Spleen (tissue), 11 donors: ENCODE results near the gene H1-8. TPM values are rescaled to one million over a fixed set of nuclear protein-coding genes. Genes with fewer than 3 reads are reported as not detected.

Experiments used
- DNase-seq: peaks from one replicate; pipeline ENCODE4 v3.0.0-alpha.2; 2020
- H3K27ac ChIP-seq, 8 donors: fragments of 200-600 bp; sonication (generic) in 7 of 8; 1 replicate in 4 of 8; 2 replicates in 4 of 8; pipeline versions ENCODE4 v1.5.0 to v1.8.0; 2016 to 2021; ENCODE audit warnings: inconsistent platforms in 4 of 8, mild to moderate bottlenecking in 4 of 8, moderate library complexity in 1 of 8
- H3K27me3 ChIP-seq, 7 donors: fragments of 200-600 bp; sonication (generic) in 6 of 7; replicated peaks in 1 of 7; 1 replicate in 4 of 7; 2 replicates in 3 of 7; pipeline versions ENCODE4 v1.5.0 to v1.8.0; 2016 to 2021; ENCODE audit warnings: inconsistent platforms in 3 of 7, mild to moderate bottlenecking in 1 of 7
- H3K36me3 ChIP-seq, 6 donors: fragments of 200-600 bp; sonication (generic) in 5 of 6; 1 replicate in 4 of 6; 2 replicates in 2 of 6; pipeline versions ENCODE4 v1.5.0 to v1.8.0; 2016 to 2021; ENCODE audit warnings: inconsistent platforms in 2 of 6
- H3K4me1 ChIP-seq, 6 donors: fragments of 200-600 bp; sonication (generic) in 5 of 6; 1 replicate in 3 of 6; 2 replicates in 3 of 6; pipeline versions ENCODE4 v1.5.0 to v1.8.0; 2016 to 2021; ENCODE audit warnings: inconsistent platforms in 3 of 6
- H3K4me3 ChIP-seq, 8 donors: fragments of 200-600 bp; sonication (generic) in 7 of 8; 1 replicate in 4 of 8; 2 replicates in 4 of 8; pipeline versions ENCODE4 v1.5.0 to v1.8.0; 2016 to 2021; ENCODE audit warnings: inconsistent platforms in 4 of 8, mild to moderate bottlenecking in 4 of 8, moderate library complexity in 2 of 8
- H3K9me3 ChIP-seq, 8 donors: fragments of 200-600 bp; sonication (generic) in 7 of 8; 1 replicate in 4 of 8; 2 replicates in 4 of 8; pipeline versions ENCODE4 v1.5.0 to v1.8.0; 2016 to 2021; ENCODE audit warnings: inconsistent platforms in 4 of 8
- POLR2A ChIP-seq, 3 donors: fragments of 450-650 bp; IDR thresholded peaks; one replicate each; pipeline ENCODE4 v1.5.1; 2017; ENCODE audit warnings: antibody characterized with exemption in 3 of 3, mild to moderate bottlenecking in 1 of 3
- POLR2AphosphoS5 ChIP-seq, 3 donors: sonication (generic); formaldehyde crosslinking; IDR thresholded peaks; one replicate each; pipeline ENCODE4 v1.5.1; 2017; ENCODE audit warnings: antibody characterized with exemption in 3 of 3
- WGBS, 5 donors: extraction: QIAGEN DNeasy Blood & Tissue Kit in 3 of 5; methylation state at CpG; one replicate each; pipeline versions ENCODE4 v1.1.5 to v1.1.7; 2013 to 2018; 5-methylcytosine and 5-hydroxymethylcytosine counted together
- intact Hi-C: fragments of 100-400 bp; cut with DNase I; formaldehyde crosslinking; loops from one replicate; pipeline ENCODE4 v1.15.0; 2023; ENCODE audit warnings: low total_unique reads
- polyA plus RNA-seq, 3 donors: library from polyadenylated mRNA; stranded (reverse); fragments of 200-250 nt; gene quantifications; one replicate each; pipeline ENCODE4 v1.2.1, GENCODE V29; 2013
- total RNA-seq, 7 donors: library from RNA; depleted of rRNA in 3 of 7; stranded (reverse); fragments of >200 nt in 3 of 7; fragmentation: NEBNext Ultra II Directional in 4 of 7; extraction: Animal tissue kit (Norgen Biotek cat#: 25700) in 4 of 7; gene quantifications; one replicate each; pipeline versions ENCODE4 v1.1.0 to v1.2.1, GENCODE V29; 2016 to 2021
- TF ChIP-seq, protein P1 (sequence below), 11 experiments: fragments of 200-600 bp in 7 of 11; fragments of 450-650 bp in 4 of 11; sonication (generic) in 4 of 11; IDR thresholded peaks in 8 of 11; conservative IDR thresholded peaks in 3 of 11; 1 replicate in 7 of 11; 2 replicates in 4 of 11; pipeline versions ENCODE4 v1.4.0 to v1.8.0; 2016 to 2021; ENCODE audit warnings: antibody characterized with exemption in 11 of 11, inconsistent platforms in 4 of 11, mild to moderate bottlenecking in 1 of 11
- donor health status: healthy with polysubstance abuse.
- donor health status: DM: no; HTN: no; CAD: no; lungs with moderate emphysema.
- donor health status: DM: no; HTN: no; CAD: no.
- donor health status: Bipolar disorder and iron deficiency.
- donor health status: healthy.
- donor health status: DM: no; HTN: no; CAD: no.
- donor health status: DM: yes; HTN: yes; CAD: no.

The H1-8 gene
- total and polyA plus RNA-seq, 10 donors = not detected

GRCh38 chr3:129574206-129574605 is 31.2 kb downstream of the H1-8 start:
- Histone ChIP-seq H3K9me3 (no peaks in the 10 kb centered on the region), H3K4me3 (no peak overlapping the region), H3K27ac (peak overlapping the region in 2 of 8 donors; percentile 21 to 90), H3K36me3 (peaks cover 0 to 94% (median 43%) of the 10 kb centered on the region in 6 donors), H3K27me3 (no peaks in the 10 kb centered on the region), H3K4me1 (peaks cover 32 to 61% (median 41%) of the 10 kb centered on the region in 6 donors)
- WGBS, 5 donors = 90 to 94% (median 92%) methylated on average over 14 to 24 of the region's 24 CpGs
- intact Hi-C loops = no loop called here
- TF ChIP-seq POLR2AphosphoS5 (IDR thresholded peaks at IDR 0.05) = peak in 1 of 3 donors; percentile 40
- TF ChIP-seq POLR2A (IDR thresholded peaks at IDR 0.05) = no peak
- TF ChIP-seq, protein P1, sequence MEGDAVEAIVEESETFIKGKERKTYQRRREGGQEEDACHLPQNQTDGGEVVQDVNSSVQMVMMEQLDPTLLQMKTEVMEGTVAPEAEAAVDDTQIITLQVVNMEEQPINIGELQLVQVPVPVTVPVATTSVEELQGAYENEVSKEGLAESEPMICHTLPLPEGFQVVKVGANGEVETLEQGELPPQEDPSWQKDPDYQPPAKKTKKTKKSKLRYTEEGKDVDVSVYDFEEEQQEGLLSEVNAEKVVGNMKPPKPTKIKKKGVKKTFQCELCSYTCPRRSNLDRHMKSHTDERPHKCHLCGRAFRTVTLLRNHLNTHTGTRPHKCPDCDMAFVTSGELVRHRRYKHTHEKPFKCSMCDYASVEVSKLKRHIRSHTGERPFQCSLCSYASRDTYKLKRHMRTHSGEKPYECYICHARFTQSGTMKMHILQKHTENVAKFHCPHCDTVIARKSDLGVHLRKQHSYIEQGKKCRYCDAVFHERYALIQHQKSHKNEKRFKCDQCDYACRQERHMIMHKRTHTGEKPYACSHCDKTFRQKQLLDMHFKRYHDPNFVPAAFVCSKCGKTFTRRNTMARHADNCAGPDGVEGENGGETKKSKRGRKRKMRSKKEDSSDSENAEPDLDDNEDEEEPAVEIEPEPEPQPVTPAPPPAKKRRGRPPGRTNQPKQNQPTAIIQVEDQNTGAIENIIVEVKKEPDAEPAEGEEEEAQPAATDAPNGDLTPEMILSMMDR (IDR thresholded peaks at IDR 0.05 in 8 of 11, conservative IDR thresholded peaks at IDR 0.05 in 3 of 11) = no peak
- no peak for DNase-seq

- 75 to 90% (median 86%) methylated on average over 19 of the region's 19 CpGs for WGBS, 5 donors
Measured at GRCh38 chr3:129575233-129575996, 32.4 kb downstream of the H1-8 start.

GRCh38 chr3:129575997-129576384 is 33.0 kb downstream of the H1-8 start:
- H3K4me3 ChIP-seq = no peak overlapping the region
- H3K27ac ChIP-seq = peak overlapping the region; percentile 72 to 97 (median 88)
- TF ChIP-seq POLR2A (IDR thresholded peaks at IDR 0.05) (no peak), POLR2AphosphoS5 (IDR thresholded peaks at IDR 0.05) (peak in 1 of 3 donors; percentile 27)
- TF ChIP-seq, protein P1 (IDR thresholded peaks at IDR 0.05 in 8 of 11, conservative IDR thresholded peaks at IDR 0.05 in 3 of 11) = no peak
- H3K36me3 ChIP-seq = peaks cover 0 to 94% (median 29%) of the 10 kb centered on the region in 6 donors
- intact Hi-C loops = no loop called here
- 77 to 83% (median 80%) methylated on average over 10 of the region's 10 CpGs for WGBS, 5 donors
- DNase-seq = no peak
- peaks cover 32 to 78% (median 49%) of the 10 kb centered on the region in 6 donors for H3K4me1 ChIP-seq
- no peaks in the 10 kb centered on the region for H3K27me3 ChIP-seq
- H3K9me3 ChIP-seq = no peaks in the 10 kb centered on the region

More at GRCh38 chr3:129575233-129575996, 32.4 kb downstream of the H1-8 start:
- Histone ChIP-seq H3K4me1 (peaks cover 32 to 73% (median 49%) of the 10 kb centered on the region in 6 donors), H3K4me3 (no peak overlapping the region), H3K27me3 (no peaks in the 10 kb centered on the region), H3K36me3 (peaks cover 0 to 94% (median 34%) of the 10 kb centered on the region in 6 donors), H3K9me3 (no peaks in the 10 kb centered on the region), H3K27ac (peak overlapping the region in 6 of 8 donors; percentile 72 to 97 (median 90))
- TF ChIP-seq POLR2AphosphoS5 (IDR thresholded peaks at IDR 0.05) (no peak), POLR2A (IDR thresholded peaks at IDR 0.05) (no peak)
- TF ChIP-seq, protein P1 (IDR thresholded peaks at IDR 0.05 in 8 of 11, conservative IDR thresholded peaks at IDR 0.05 in 3 of 11) = no peak
- no peak for DNase-seq
- intact Hi-C loops = no loop called here
